Activated naive CD4-positive, alpha-beta T cell treated with anti-CD3 and anti-CD28 coated beads for 36 hours (primary cell): ENCODE measurements around the gene CBX2. TPM values are rescaled to one million over a fixed set of nuclear protein-coding genes. Genes with fewer than 3 reads are reported as not detected.

Experiments
- CTCF ChIA-PET: fragments of 350-600 bp; sonication (Branson Sonifier 250); formaldehyde crosslinking; loops from one replicate; lab custom pipeline; 2021; ENCODE audit warnings: antibody characterized with exemption; lab: Charles Lee
- DNase-seq: peaks from one replicate; pipeline ENCODE4 v3.0.0-alpha.2; 2020
- H3K27ac Mint-ChIP-seq: one replicate; pipeline ENCODE4 v1.8.0; 2021; ENCODE audit warnings: mild to moderate bottlenecking, mixed read lengths
- H3K27me3 Mint-ChIP-seq: one replicate; pipeline ENCODE4 v1.8.0; 2021; ENCODE audit warnings: low read depth, mixed read lengths
- H3K36me3 Mint-ChIP-seq: one replicate; pipeline ENCODE4 v1.8.0; 2021; ENCODE audit warnings: low read depth, mixed read lengths
- H3K4me1 Mint-ChIP-seq: one replicate; pipeline ENCODE4 v1.8.0; 2021; ENCODE audit warnings: low read depth, mixed read lengths
- H3K4me3 Mint-ChIP-seq: one replicate; pipeline ENCODE4 v1.8.0; 2021; ENCODE audit warnings: mild to moderate bottlenecking, moderate library complexity, mixed read lengths
- H3K9me3 Mint-ChIP-seq: one replicate; pipeline ENCODE4 v1.8.0; 2021; ENCODE audit warnings: mixed read lengths
- intact Hi-C: fragments of 100-400 bp; cut with micrococcal nuclease; formaldehyde crosslinking; loops from one replicate; pipeline ENCODE4 v1.15.1; 2023
- total RNA-seq, 2 experiments: library from RNA; stranded (reverse); gene quantifications; one replicate each; pipeline ENCODE4 v1.2.3, GENCODE V29; 2021

The CBX2 gene
- total RNA-seq, 2 experiments from 2014 or later: 5.2 to 5.8 TPM

- DNase-seq: no peak
- Mint-ChIP-seq H3K9me3 (no peaks in the 10 kb centered on the region), H3K4me3 (no peak overlapping the region), H3K36me3 (peaks cover 2% of the 10 kb centered on the region), H3K27me3 (peaks cover 57% of the 10 kb centered on the region), H3K4me1 (peaks cover 6% of the 10 kb centered on the region), H3K27ac (no peak overlapping the region)
- CTCF ChIA-PET: interaction anchor here (0.6 to 1.3 kb wide), 2 partner anchors 24 to 42 kb away, joined by 3 to 9 read pairs; no protein-coding TSS in a partner anchor
- intact Hi-C loops: no loop called here
These were observed 9.1 kb downstream of the CBX2 start for GRCh38 chr17:79786930-79787643.

GRCh38 chr17:79788455-79788854 is 10.5 kb downstream of the CBX2 start:
- Mint-ChIP-seq H3K27me3 (peaks cover 52% of the 10 kb centered on the region), H3K27ac (no peak overlapping the region), H3K9me3 (no peaks in the 10 kb centered on the region), H3K4me1 (peaks cover 8% of the 10 kb centered on the region), H3K36me3 (peaks cover 2% of the 10 kb centered on the region), H3K4me3 (no peak overlapping the region)
- CTCF ChIA-PET: interaction anchor here (1.1 to 1.7 kb wide), 5 partner anchors 14 to 182 kb away, joined by 3 to 4 read pairs (median 3); no protein-coding TSS in a partner anchor
- DNase-seq: no peak
- intact Hi-C loops: no loop called here

GRCh38 chr17:79788989-79789942 is 11.3 kb downstream of the CBX2 start:
- Mint-ChIP-seq H3K9me3 (no peaks in the 10 kb centered on the region), H3K36me3 (peaks cover 2% of the 10 kb centered on the region), H3K4me3 (no peak overlapping the region), H3K4me1 (peaks cover 8% of the 10 kb centered on the region), H3K27me3 (peaks cover 53% of the 10 kb centered on the region), H3K27ac (no peak overlapping the region)
- intact Hi-C loops: no loop called here
- DNase-seq: no peak
- CTCF ChIA-PET: interaction anchor here (0.6 to 1.7 kb wide), 8 partner anchors 15 to 931 kb away, joined by 3 to 4 read pairs (median 3); no protein-coding TSS in a partner anchor

GRCh38 chr17:79789943-79790804 is 12.2 kb downstream of the CBX2 start:
- no peak for DNase-seq
- H3K9me3 Mint-ChIP-seq: no peaks in the 10 kb centered on the region
- intact Hi-C loops: loop anchor here (2.0 to 5.0 kb wide), 2 partner anchors 43 to 127 kb away; no protein-coding TSS in a partner anchor
- H3K27ac Mint-ChIP-seq: no peak overlapping the region
- peaks cover under 1% of the 10 kb centered on the region for H3K36me3 Mint-ChIP-seq
- CTCF ChIA-PET: interaction anchor here (1.1 to 1.7 kb wide), 6 partner anchors 16 to 125 kb away, joined by 3 to 4 read pairs (median 3); no protein-coding TSS in a partner anchor
- peaks cover 8% of the 10 kb centered on the region for H3K4me1 Mint-ChIP-seq
- H3K4me3 Mint-ChIP-seq: no peak overlapping the region
- peaks cover 52% of the 10 kb centered on the region for H3K27me3 Mint-ChIP-seq

GRCh38 chr17:79790805-79791734 is 13.1 kb downstream of the CBX2 start:
- DNase-seq: peak; percentile 38
- H3K4me1 Mint-ChIP-seq: peaks cover 13% of the 10 kb centered on the region
- no peaks in the 10 kb centered on the region for H3K36me3 Mint-ChIP-seq
- intact Hi-C loops: loop anchor here (2.0 to 5.0 kb wide), 2 partner anchors 44 to 126 kb away; no protein-coding TSS in a partner anchor
- CTCF ChIA-PET: interaction anchor here (1.0 to 1.3 kb wide), 3 partner anchors 20 to 55 kb away, joined by 3 read pairs; no protein-coding TSS in a partner anchor
- no peak overlapping the region for H3K4me3 Mint-ChIP-seq
- H3K27me3 Mint-ChIP-seq: peaks cover 51% of the 10 kb centered on the region
- no peak overlapping the region for H3K27ac Mint-ChIP-seq
- H3K9me3 Mint-ChIP-seq: no peaks in the 10 kb centered on the region

GRCh38 chr17:79791735-79792161 is 13.8 kb downstream of the CBX2 start:
- CTCF ChIA-PET: interaction anchor here (0.6 to 1.0 kb wide), 2 partner anchors 10 to 19 kb away, joined by 3 to 5 read pairs; no protein-coding TSS in a partner anchor

GRCh38 chr17:79792341-79792871 is 14.5 kb downstream of the CBX2 start:
- no peak overlapping the region for H3K4me3 Mint-ChIP-seq
- no peaks in the 10 kb centered on the region for H3K36me3 Mint-ChIP-seq
- no peak for DNase-seq
- no peaks in the 10 kb centered on the region for H3K9me3 Mint-ChIP-seq
- intact Hi-C loops: loop anchor here (5.0 kb wide), 1 partner anchor 125 kb away; no protein-coding TSS in a partner anchor
- H3K4me1 Mint-ChIP-seq: peaks cover 16% of the 10 kb centered on the region
- CTCF ChIA-PET: interaction anchor here (0.6 kb wide), 1 partner anchor 9 kb away, joined by 5 read pairs; no protein-coding TSS in a partner anchor
- no peak overlapping the region for H3K27ac Mint-ChIP-seq
- H3K27me3 Mint-ChIP-seq: peaks cover 42% of the 10 kb centered on the region

More at GRCh38 chr17:79791735-79792161, 13.8 kb downstream of the CBX2 start:
- peaks cover 16% of the 10 kb centered on the region for H3K4me1 Mint-ChIP-seq
- no peak overlapping the region for H3K27ac Mint-ChIP-seq
- H3K4me3 Mint-ChIP-seq: no peak overlapping the region
- intact Hi-C loops: loop anchor here (2.0 to 5.0 kb wide), 2 partner anchors 45 to 126 kb away; no protein-coding TSS in a partner anchor
- no peaks in the 10 kb centered on the region for H3K36me3 Mint-ChIP-seq
- H3K9me3 Mint-ChIP-seq: no peaks in the 10 kb centered on the region
- H3K27me3 Mint-ChIP-seq: peaks cover 47% of the 10 kb centered on the region
- DNase-seq: no peak

- CTCF ChIA-PET: interaction anchor here (0.6 to 1.4 kb wide), 3 partner anchors 40 to 51 kb away, joined by 3 to 5 read pairs (median 3); no protein-coding TSS in a partner anchor
- DNase-seq: no peak
- Mint-ChIP-seq H3K36me3 (no peaks in the 10 kb centered on the region), H3K4me3 (no peak overlapping the region), H3K9me3 (no peaks in the 10 kb centered on the region), H3K27me3 (peaks cover 35% of the 10 kb centered on the region), H3K4me1 (peaks cover 16% of the 10 kb centered on the region), H3K27ac (no peak overlapping the region)
- intact Hi-C loops: loop anchor here (5.0 kb wide), 1 partner anchor 124 kb away; no protein-coding TSS in a partner anchor
These were observed 15.3 kb downstream of the CBX2 start for GRCh38 chr17:79792984-79793923.

GRCh38 chr17:79793924-79794304 is 16.0 kb downstream of the CBX2 start:
- no peak for DNase-seq
- CTCF ChIA-PET: interaction anchor here (0.9 to 1.4 kb wide), 2 partner anchors 49 to 51 kb away, joined by 3 to 5 read pairs; no protein-coding TSS in a partner anchor
- intact Hi-C loops: loop anchor here (5.0 kb wide), 1 partner anchor 123 kb away; no protein-coding TSS in a partner anchor
- Mint-ChIP-seq H3K27ac (no peak overlapping the region), H3K27me3 (peaks cover 34% of the 10 kb centered on the region), H3K4me3 (no peak overlapping the region), H3K36me3 (no peaks in the 10 kb centered on the region), H3K4me1 (peaks cover 22% of the 10 kb centered on the region), H3K9me3 (no peaks in the 10 kb centered on the region)
